ENCODE measurements around the gene EFCAB6.

Gene EFCAB6

GRCh38 chr22:43654271-43654670, 157.8 kb downstream of the EFCAB6 start:
- POLR2A ChIA-PET (ENCODE audit: low non-redundant PET): no interaction called here
- CTCF ChIA-PET: no interaction called here
- no peak overlapping the region for H3K27ac ChIP-seq
- no peak for TF ChIP-seq CTCF (conservative IDR thresholded peaks at IDR 0.05; ENCODE audit: low read depth)
- no peak for DNase-seq (ENCODE audit: low spot score)

DNA sequence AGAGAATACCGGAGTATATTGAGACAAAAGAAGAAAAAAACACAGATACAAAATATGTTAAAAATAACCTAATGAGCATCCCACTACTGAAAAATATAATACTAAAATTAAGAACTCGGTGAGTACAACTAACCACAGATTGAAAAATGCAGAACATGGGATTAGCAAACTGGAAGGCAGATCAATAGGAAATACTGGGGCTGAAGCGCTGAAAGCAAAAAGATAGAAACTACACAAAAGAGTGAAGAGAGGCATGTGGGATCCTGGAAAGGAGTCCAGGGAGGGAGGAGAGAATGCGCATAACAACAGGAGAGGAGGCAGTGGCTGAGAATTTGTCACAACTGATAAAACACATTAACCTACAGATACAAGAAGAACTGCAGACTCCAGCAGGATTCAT, 159.3 kb downstream of the EFCAB6 start:
- ChIA-PET POLR2A (ENCODE audit: low non-redundant PET) (no interaction called here), CTCF (no interaction called here)
- H3K27ac ChIP-seq: no peak overlapping the region
- no peak for DNase-seq (ENCODE audit: low spot score)
- no peak for TF ChIP-seq CTCF (conservative IDR thresholded peaks at IDR 0.05; ENCODE audit: low read depth)

DNA sequence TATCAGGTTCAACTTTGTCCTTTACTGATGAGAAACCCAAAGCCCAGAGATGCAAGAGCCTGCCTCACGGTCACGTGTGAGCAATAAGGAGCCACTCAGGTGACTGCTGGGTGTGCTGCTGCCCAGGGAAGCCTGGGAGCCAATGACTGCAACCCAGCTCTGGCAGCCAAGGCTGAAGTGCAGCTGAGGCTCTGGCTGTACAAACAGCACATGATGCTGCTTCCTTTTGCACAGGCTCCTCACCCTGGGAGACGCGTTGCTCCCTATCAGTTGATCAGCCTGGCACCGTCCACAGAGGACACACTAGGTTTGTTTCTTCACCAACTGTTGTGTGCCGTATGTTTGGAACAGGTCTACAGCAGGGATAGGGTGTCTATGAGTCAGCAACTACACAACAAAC, 168.7 kb downstream of the EFCAB6 start:
- CTCF ChIA-PET: no interaction called here

DNA sequence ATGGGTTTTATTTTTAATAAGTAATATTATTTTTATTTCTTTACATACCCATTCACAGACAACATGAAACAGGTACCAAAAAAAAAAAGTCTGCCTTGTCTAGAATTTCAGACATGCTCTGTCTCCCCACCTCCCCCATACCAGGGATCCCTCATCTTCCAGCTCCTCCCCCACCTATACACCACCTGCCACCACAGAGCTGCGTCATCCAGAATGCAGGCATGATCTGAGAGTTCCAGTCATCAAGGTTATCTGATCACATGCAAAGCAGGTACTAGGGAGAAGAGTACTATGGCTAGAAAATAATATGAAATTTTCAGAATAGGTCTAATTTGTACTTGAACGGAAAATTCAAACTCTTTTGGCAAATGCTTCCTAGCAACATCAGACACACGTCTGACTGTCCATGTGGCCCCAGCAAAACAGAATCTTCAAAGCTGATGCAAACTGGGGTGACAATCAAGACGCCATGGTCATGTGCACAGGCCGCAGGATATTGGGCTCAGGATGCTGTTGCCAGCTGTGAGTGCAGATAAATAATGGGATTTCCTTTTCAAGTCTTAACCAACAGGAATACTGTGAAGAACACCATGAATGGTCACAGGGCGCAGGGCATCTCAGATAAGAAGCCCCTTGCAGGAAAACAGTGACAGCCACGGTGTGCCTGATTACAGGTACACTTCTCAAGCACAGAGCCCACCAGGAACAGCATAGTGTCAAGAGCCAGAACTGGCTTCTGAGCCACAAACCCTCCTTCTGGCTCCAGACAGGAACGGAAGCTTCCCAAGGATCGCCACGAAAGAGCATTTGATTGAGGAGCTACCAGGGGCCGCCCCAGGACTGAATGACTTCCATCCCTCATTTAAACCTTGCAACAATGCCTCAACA, 169.5 kb downstream of the EFCAB6 start:
- ChIA-PET POLR2A (ENCODE audit: low non-redundant PET) (interaction anchor here (0.5 kb wide), 1 partner anchor 1765 kb away, joined by 3 read pairs; no protein-coding TSS in a partner anchor), CTCF (no interaction called here)
- TF ChIP-seq CTCF (conservative IDR thresholded peaks at IDR 0.05; ENCODE audit: low read depth): no peak
- H3K27ac ChIP-seq: no peak overlapping the region
- DNase-seq (ENCODE audit: low spot score): no peak

More for the DNA sequence above, 168.7 kb downstream of the EFCAB6 start:
- no peak for DNase-seq (ENCODE audit: low spot score)
- POLR2A ChIA-PET (ENCODE audit: low non-redundant PET): no interaction called here
- TF ChIP-seq CTCF (conservative IDR thresholded peaks at IDR 0.05; ENCODE audit: low read depth): no peak
- H3K27ac ChIP-seq: no peak overlapping the region

- no peak for DNase-seq (ENCODE audit: low spot score)
- CTCF ChIA-PET: no interaction called here
- no peak overlapping the region for H3K27ac ChIP-seq
- TF ChIP-seq CTCF (conservative IDR thresholded peaks at IDR 0.05; ENCODE audit: low read depth): no peak
- POLR2A ChIA-PET (ENCODE audit: low non-redundant PET): no interaction called here
Measured at GRCh38 chr22:43639228-43639948, 172.7 kb downstream of the EFCAB6 start.

DNA sequence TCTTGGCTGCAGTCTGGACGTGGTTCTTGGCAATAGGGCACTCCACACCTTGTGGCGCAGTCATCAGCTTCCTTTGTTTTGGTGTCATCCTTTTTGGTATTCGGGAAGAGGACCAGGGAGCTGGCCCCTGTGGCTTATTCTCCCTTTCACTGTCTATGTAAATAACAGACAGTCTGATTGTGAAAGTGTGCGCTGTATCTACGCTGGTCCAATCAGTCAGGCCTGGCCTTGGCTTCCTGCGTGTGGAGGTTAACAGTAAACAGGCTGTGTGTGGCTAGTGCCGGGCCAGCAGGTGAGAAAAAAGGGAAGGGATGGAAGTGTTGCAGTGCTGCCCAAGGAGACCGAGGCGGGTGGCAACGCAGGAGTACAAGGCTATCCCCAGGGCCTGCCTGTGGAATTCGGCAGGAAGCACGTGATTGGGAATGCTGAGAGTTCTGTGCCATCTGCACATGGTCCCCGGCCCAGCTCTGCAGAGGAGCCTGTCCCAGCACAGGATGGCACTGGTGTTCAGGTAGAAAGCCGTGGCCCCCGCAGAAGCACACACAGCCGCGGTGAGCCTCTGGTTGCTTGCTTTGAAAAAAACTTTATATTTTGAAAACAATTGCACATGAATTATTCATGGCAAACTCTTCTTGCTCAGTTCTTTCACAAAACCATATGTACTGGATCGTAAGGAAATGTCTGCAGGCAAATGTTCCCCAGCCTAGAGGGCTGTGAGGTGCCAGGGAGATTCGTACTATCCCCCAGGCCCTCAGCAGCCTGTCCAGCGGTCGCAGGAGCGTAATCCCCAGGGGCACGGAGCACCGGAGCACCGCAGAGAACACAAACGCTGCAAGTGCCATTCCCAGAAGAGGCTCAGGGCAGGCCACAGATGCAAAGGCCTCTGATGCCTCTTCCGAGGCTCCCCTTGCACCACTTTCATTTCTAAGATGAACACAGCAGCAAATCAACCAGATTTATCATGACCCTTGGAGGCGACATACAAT, 174.5 kb downstream of the EFCAB6 start:
- ChIA-PET CTCF (interaction anchor here (0.6 kb wide), 1 partner anchor 269 kb away, joined by 4 read pairs; no protein-coding TSS in a partner anchor), POLR2A (ENCODE audit: low non-redundant PET) (no interaction called here)
- DNase-seq (ENCODE audit: low spot score): no peak
- no peak for TF ChIP-seq CTCF (conservative IDR thresholded peaks at IDR 0.05; ENCODE audit: low read depth)
- no peak overlapping the region for H3K27ac ChIP-seq

All from RWPE1 (cell line).